ENCODE measurements around the gene ACVR1C. TPM values are rescaled to one million over a fixed set of nuclear protein-coding genes. Genes with fewer than 3 reads are reported as not detected.
A peak's percentile ranks its signal among the peaks of the same experiment; 100 is the strongest.

Gene ACVR1C
- total RNA-seq, 1 donor from 2014 or later = 0.20 TPM

GRCh38 chr2:157603198-157603597 is 25.5 kb downstream of the ACVR1C start:
- CTCF ChIA-PET = interaction anchor here (2.5 kb wide), 1 partner anchor 301 kb away, joined by 13 read pairs; no protein-coding TSS in a partner anchor

DNA sequence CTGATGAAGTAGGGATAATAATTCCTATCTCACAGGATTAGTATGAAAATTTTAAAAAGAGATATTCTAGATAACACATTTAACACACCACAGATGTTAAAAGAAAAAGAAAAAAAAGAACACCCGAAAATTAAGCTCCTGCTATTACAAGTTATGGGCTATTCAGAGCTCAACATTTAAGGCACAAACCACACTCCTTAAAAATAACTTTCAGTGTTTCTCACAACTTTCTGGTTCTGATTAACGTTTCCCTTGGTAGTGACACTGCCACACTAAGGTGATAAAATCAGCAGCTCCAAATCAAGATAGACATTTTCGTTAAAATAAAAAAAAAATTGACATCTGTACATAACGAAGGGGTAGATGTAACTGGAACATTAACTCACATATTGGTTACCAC is 26.9 kb downstream of the ACVR1C start:
- Mint-ChIP-seq H3K36me3 (ENCODE audit: low read depth) (no peaks in the 10 kb centered on the region), H3K27me3 (peaks cover 3% of the 10 kb centered on the region), H3K4me1 (peaks cover 4% of the 10 kb centered on the region), H3K4me3 (no peak overlapping the region), H3K27ac (no peak overlapping the region), H3K9me3 (no peaks in the 10 kb centered on the region)
- DNase-seq (no peak), ATAC-seq (ENCODE audit: low read depth) (no peak)
- intact Hi-C loops (cut with micrococcal nuclease) = no loop called here
- ChIA-PET POLR2A (no interaction called here), CTCF (interaction anchor here (1.2 to 2.5 kb wide), 2 partner anchors 109 to 300 kb away, joined by 3 to 13 read pairs; no protein-coding TSS in a partner anchor)
- TF ChIP-seq CTCF (IDR thresholded peaks at IDR 0.05) = no peak

More at GRCh38 chr2:157603198-157603597, 25.5 kb downstream of the ACVR1C start:
- no peaks in the 10 kb centered on the region for H3K9me3 Mint-ChIP-seq
- POLR2A ChIA-PET = no interaction called here
- H3K27ac Mint-ChIP-seq = no peak overlapping the region
- H3K4me3 Mint-ChIP-seq = no peak overlapping the region
- H3K4me1 Mint-ChIP-seq = no peaks in the 10 kb centered on the region
- intact Hi-C loops (cut with micrococcal nuclease) = no loop called here
- peaks cover under 1% of the 10 kb centered on the region for H3K27me3 Mint-ChIP-seq
- ATAC-seq (ENCODE audit: low read depth) = no peak
- no peak for TF ChIP-seq CTCF (IDR thresholded peaks at IDR 0.05)
- DNase-seq = no peak
- H3K36me3 Mint-ChIP-seq (ENCODE audit: low read depth) = no peaks in the 10 kb centered on the region

DNA sequence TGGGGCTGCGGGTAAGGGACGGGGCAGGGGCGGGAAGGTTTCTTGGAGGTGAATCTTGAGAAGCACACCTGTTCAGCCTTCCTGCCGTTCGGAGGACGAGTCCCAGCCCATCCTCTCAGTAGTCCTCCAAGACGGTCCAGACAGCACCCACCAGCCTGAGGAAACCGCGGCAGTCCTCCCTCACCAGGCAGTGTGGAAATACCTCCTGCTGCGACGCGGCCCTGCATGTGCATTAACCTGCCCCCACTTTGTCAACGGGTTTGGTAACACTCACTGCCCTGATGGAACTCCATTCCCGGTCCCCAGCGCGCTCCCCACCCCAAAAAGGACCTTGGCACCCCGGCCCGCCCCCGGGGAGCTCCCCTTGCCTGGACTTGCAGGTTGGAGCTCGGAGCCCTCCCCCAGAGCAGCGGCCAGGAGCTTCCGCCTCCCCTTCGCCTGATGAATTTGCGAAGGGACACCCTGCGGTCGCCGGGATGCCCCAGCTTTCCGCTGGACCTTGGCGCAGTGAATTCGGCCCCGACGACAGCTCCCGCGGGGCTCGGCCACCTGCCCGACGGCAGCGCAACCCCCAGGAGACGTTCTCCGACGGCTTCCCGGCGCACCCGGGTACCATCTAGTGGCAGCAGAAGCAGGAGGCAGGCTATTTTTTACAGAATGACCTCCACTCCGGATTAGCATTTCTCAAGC is 31.5 kb downstream of the ACVR1C start:
- H3K36me3 Mint-ChIP-seq (ENCODE audit: low read depth) = no peaks in the 10 kb centered on the region
- TF ChIP-seq CTCF (IDR thresholded peaks at IDR 0.05) = no peak
- peaks cover 8% of the 10 kb centered on the region for H3K4me1 Mint-ChIP-seq
- ChIA-PET POLR2A (no interaction called here), CTCF (interaction anchor here (0.8 to 8.1 kb wide), 11 partner anchors 87 to 294 kb away, joined by 3 to 99 read pairs (median 6); partner anchors contain the start of gene ERMN)
- peak overlapping the region; percentile 41 for H3K4me3 Mint-ChIP-seq
- ATAC-seq (ENCODE audit: low read depth) (peak; percentile 80), DNase-seq (peak; percentile 42)
- intact Hi-C loops (cut with micrococcal nuclease) = loop anchor here (1.0 kb wide), 4 partner anchors 100 to 295 kb away; no protein-coding TSS in a partner anchor
- no peak overlapping the region for H3K27ac Mint-ChIP-seq
- no peaks in the 10 kb centered on the region for H3K9me3 Mint-ChIP-seq
- H3K27me3 Mint-ChIP-seq = peaks cover 3% of the 10 kb centered on the region

DNA sequence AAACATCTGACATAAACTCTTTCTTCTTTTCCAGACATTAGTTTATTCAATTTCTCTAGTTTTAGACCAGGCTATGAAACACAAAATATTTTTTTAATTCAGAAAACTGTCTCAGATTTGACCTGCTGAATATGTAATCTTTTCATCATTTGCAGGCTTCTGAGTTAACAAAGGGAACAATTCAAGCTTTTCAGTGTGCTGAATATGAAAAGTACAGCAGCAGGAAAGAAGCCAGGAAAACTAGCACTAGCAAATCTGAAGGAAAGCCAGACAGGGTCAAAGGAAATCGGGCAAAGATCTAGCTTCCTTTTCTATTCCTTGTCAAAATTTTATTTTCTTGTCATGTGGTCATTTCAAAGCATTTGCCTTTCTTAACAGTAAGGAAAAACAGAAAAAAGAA is 35.3 kb downstream of the ACVR1C start:
- DNase-seq = no peak
- Mint-ChIP-seq H3K9me3 (no peaks in the 10 kb centered on the region), H3K36me3 (ENCODE audit: low read depth) (no peaks in the 10 kb centered on the region), H3K27ac (no peak overlapping the region), H3K4me1 (peaks cover 8% of the 10 kb centered on the region), H3K27me3 (peaks cover 3% of the 10 kb centered on the region), H3K4me3 (no peak overlapping the region)
- TF ChIP-seq CTCF (IDR thresholded peaks at IDR 0.05) = no peak
- ChIA-PET POLR2A (no interaction called here), CTCF (interaction anchor here (0.8 to 8.1 kb wide), 7 partner anchors 32 to 290 kb away, joined by 3 to 99 read pairs (median 4); partner anchors contain the start of gene ERMN)
- no peak for ATAC-seq (ENCODE audit: low read depth)
- intact Hi-C loops (cut with micrococcal nuclease) = loop anchor here (1.0 to 5.0 kb wide), 5 partner anchors 96 to 419 kb away; no protein-coding TSS in a partner anchor

- H3K9me3 Mint-ChIP-seq = no peaks in the 10 kb centered on the region
- ChIA-PET CTCF (interaction anchor here (0.8 to 8.1 kb wide), 4 partner anchors 32 to 290 kb away, joined by 3 to 99 read pairs (median 38); partner anchors contain the start of gene ERMN), POLR2A (no interaction called here)
- H3K4me1 Mint-ChIP-seq = peaks cover 8% of the 10 kb centered on the region
- no peak overlapping the region for H3K27ac Mint-ChIP-seq
- TF ChIP-seq CTCF (IDR thresholded peaks at IDR 0.05) = no peak
- H3K36me3 Mint-ChIP-seq (ENCODE audit: low read depth) = no peaks in the 10 kb centered on the region
- ATAC-seq (ENCODE audit: low read depth) (no peak), DNase-seq (no peak)
- peaks cover 3% of the 10 kb centered on the region for H3K27me3 Mint-ChIP-seq
- intact Hi-C loops (cut with micrococcal nuclease) = loop anchor here (1.0 to 5.0 kb wide), 5 partner anchors 96 to 419 kb away; no protein-coding TSS in a partner anchor
- H3K4me3 Mint-ChIP-seq = no peak overlapping the region
Measured at GRCh38 chr2:157592948-157593347, 35.7 kb downstream of the ACVR1C start.
